ENCODE measurements around the gene RPS3A.
"Not testable (repeated sequence)": the region's sequence is repeated elsewhere in the genome, so short reads cannot be mapped to it uniquely, and the experiment has no call there.

GRCh38 chr4:151136048-151136447, 36.6 kb downstream of the RPS3A start:
- not testable (repeated sequence) for TF ChIP-seq CTCF (IDR thresholded peaks at IDR 0.05; ENCODE audit: low read depth, low read length); EZH2phosphoT487 (IDR thresholded peaks at IDR 0.05; ENCODE audit: low read depth)
